ENCODE data around the gene ABCB7.
A peak's percentile ranks its signal among the peaks of the same experiment; 100 is the strongest.
"Not testable (repeated sequence)": the region's sequence is repeated elsewhere in the genome, so short reads cannot be mapped to it uniquely, and the experiment has no call there.

ABCB7 gene

GRCh38 chrX:75086731-75087195 lies 69.3 kb downstream of the ABCB7 start:
- no peak for DNase-seq

GRCh38 chrX:75084757-75085156 lies 71.3 kb downstream of the ABCB7 start:
- DNase-seq: no peak

- DNase-seq: no peak
Observed at GRCh38 chrX:75076429-75076828, 79.7 kb downstream of the ABCB7 start.

- DNase-seq: no peak
Observed at GRCh38 chrX:75074475-75074874, 81.6 kb downstream of the ABCB7 start.

- DNase-seq: no peak
Observed at GRCh38 chrX:75071334-75071733, 84.7 kb downstream of the ABCB7 start.

DNA sequence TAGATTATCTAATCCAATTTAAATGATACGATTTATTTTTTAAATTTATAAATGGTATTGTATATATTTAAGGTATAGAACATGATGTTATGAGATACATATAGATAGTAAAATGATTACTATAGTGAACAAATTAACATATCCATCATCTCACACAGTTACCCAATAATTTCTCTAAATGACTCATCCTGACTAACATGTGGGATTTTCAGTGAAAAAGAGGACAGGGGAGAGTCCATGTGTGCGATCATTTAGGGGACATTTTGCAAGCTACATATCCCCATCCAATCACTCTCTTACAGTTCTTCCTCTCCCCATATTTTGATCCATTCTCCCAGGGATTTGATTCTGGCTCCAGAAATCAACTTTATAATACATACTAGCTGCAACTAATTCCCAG lies 88.2 kb downstream of the ABCB7 start:
- no peak for DNase-seq

- DNase-seq: no peak
Observed at GRCh38 chrX:75061701-75062100, 94.4 kb downstream of the ABCB7 start.

DNA sequence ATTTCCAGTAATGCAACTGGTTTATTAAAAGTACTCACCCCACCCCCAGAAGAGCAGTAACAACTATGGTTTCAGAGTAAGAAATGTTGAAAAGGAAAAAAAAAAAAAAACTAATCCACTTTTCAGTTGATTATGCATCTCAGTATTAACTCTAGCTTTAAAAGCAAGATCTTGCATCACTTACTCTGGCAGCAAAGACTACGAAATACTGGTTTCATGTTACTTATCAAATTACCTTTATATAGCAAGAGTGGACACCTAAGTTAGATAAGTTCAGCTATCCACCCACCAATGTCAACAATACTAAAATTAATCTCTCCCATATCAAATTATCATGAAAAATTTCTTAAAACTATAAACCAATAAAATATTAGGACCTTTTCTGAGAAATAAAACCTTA lies 105.0 kb downstream of the ABCB7 start:
- DNase-seq: no peak

- DNase-seq: no peak
Observed at GRCh38 chrX:75045369-75045768, 110.7 kb downstream of the ABCB7 start.

DNA sequence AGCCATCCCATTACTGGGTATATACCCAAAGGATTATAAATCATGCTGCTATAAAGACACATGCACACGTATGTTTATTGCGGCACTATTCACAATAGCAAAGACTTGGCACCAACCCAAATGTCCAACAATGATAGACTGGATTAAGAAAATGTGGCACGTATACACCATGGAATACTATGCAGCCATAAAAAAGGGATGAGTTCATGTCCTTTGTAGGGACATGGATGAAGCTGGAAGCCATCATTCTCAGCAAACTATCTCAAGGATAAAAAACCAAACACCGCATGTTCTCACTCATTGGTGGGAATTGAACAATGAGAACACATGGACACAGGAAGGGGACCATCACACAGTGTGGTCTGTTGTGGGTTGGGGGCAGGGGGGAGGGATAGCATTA lies 111.9 kb downstream of the ABCB7 start:
- DNase-seq: not testable (repeated sequence)

DNA sequence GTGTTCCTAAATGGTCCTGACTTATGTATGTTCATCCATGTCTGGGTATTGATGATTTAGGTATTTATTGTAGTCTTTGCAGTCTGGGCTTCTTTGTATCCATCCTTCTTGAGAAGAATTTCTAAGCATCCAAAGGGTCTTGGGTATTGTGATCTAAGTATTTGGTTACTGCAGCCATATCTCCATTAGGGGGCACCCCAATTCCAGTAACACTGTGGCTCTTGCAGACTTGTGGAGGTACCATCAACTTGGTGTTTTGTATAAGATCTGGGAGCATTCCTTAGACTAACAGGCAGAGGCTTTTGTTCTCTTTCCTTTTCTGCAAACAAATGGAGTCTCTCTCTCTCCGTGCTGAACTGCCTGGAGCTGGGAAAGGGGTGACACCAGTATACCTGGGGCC lies 117.2 kb downstream of the ABCB7 start:
- DNase-seq: peak in 1 of 6 experiments; percentile 4
